ENCODE measurements around the gene PRKAG2.
"Not testable (repeated sequence)": the region's sequence is repeated elsewhere in the genome, so short reads cannot be mapped to it uniquely, and the experiment has no call there.

PRKAG2 gene

DNA sequence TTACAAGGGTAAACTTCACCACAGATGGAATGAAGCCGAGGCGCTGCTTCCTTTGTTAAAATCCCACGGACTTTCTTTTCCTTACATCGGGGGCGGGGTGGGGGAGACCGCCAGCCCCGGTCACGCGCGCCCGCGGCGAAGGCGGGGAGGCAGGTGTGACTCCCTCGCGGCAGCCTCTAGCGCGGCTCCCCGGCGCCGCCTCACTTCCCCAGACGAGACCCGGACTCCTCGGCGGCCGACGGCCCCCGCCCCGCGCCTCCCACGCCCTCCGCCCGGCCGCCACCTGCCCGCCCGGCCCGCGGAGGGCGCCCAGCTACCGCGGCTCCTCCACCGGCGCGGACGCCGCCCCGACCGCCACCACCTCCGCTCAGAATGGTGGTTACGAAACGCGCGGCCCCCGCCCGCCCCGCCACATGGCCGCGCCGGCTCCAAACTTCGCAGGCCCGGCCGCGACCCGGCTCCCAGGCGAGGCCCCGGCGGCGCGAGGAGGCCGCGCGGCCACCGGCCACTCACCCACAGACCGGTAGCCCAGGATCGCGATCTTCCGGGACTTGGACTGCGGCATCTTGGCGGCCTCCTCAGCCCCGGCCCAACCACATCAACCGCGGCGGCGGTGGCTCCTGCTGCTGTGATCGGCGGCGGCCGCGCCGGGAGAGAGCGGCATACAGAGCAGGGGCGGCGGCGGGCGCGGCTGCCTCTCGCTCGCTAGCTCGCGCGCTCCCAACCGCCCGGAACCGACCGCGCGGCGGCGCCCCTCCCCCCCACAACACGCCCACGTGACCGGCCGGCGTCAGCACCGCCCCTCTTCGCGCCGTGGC lies 357.8 kb downstream of the PRKAG2 start:
- Histone ChIP-seq H3K4me3 (ENCODE audit: low read length) (peak overlapping the region; percentile 89), H3K9ac (ENCODE audit: low read depth, low read length) (peak overlapping the region; percentile 93)
- not testable (repeated sequence) for H3K9me3 ChIP-seq (ENCODE audit: insufficient read depth, low read depth, low read length); H3K36me3 ChIP-seq (ENCODE audit: insufficient read depth, low read depth, low read length); H3K4me1 ChIP-seq (ENCODE audit: insufficient read depth, low read length); H3K27me3 ChIP-seq (ENCODE audit: insufficient read depth, low read length); H3K27ac ChIP-seq (ENCODE audit: low read length)

DNA sequence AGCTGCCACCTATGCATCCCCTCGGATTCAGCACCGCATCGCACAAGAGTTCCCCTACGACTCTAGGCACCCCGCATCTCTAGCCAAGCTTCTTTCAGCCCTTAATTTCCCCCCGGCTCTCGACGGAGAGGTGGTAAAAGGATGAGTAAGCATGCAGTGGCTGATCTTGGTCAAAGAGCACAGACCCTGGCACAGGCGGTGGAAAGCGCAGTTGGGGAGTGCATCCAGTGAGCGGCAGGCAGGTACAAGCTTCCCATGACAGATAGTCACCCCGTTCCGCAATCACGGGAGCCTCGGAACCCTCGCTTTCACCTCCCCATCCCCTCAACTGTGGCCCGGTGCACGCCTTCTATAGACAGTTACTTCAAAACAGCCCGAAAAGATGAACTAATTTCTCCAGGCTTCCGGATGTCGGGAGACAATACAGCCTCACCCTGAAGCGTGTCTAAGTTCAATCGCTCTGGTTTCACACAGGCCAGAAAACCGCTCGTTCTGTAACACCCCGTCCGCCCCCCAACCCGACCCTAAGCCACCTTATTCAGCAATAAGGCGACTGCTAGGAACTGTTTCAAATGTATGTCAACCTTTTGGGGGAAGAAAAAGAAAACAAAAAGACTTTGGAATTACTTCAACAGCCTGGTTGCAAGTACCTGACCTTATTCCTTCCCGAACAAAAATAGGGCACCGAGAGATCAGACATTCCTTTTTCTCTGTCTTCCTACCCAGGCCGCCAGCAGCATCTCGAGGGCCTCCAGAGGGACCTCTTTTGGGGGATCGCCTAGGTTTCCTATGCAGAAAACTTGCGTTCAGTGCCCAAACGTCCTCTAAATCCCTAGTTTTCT lies 358.6 kb downstream of the PRKAG2 start:
- Histone ChIP-seq H3K36me3 (ENCODE audit: insufficient read depth, low read depth, low read length) (no peaks in the 10 kb centered on the region), H3K9me3 (ENCODE audit: insufficient read depth, low read depth, low read length) (no peaks in the 10 kb centered on the region), H3K4me3 (ENCODE audit: low read length) (peak overlapping the region; percentile 89), H3K9ac (ENCODE audit: low read depth, low read length) (peak overlapping the region; percentile 93), H3K27ac (ENCODE audit: low read length) (no peak overlapping the region), H3K27me3 (ENCODE audit: insufficient read depth, low read length) (0 out of 2 replicates have a peak, but pooled peaks cover 4% of the 10 kb centered on the region), H3K4me1 (ENCODE audit: insufficient read depth, low read length) (peaks cover 10% of the 10 kb centered on the region)

DNA sequence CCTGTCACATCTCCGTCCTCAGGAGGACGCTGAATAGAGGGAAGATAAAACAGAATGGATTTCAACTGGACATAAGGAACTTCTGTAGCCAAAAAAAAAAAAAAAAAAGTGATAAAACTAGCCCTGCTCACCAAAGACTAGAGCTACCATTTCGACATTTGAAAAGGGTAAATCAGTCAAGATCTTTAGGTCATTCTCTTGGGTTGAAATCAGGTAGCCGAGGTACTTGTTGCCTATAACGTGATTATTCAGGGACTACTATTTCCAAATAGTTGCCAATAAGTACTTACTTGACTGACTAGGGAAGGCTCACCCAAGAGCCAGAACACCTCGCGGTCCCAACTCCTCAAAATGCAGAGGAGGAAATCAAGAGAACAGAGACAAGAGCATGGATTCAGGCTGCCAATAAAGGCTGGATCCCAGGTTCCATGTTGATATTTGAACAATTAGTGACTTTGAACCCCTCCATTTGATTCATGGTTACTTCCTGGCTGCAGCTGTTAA lies 359.3 kb downstream of the PRKAG2 start:
- Histone ChIP-seq H3K27me3 (ENCODE audit: insufficient read depth, low read length) (0 out of 2 replicates have a peak, but pooled peaks cover 4% of the 10 kb centered on the region), H3K27ac (ENCODE audit: low read length) (no peak overlapping the region), H3K4me1 (ENCODE audit: insufficient read depth, low read length) (peaks cover 13% of the 10 kb centered on the region)

GRCh38 chr7:151515276-151515565 lies 361.7 kb downstream of the PRKAG2 start:
- no peak overlapping the region for H3K9ac ChIP-seq (ENCODE audit: low read depth, low read length)
- peaks cover 16% of the 10 kb centered on the region; the same call in 1 of the 2 replicates for H3K4me1 ChIP-seq (ENCODE audit: insufficient read depth, low read length)
- H3K9me3 ChIP-seq (ENCODE audit: insufficient read depth, low read depth, low read length), result no peaks in the 10 kb centered on the region
- no peak overlapping the region for H3K27ac ChIP-seq (ENCODE audit: low read length)
- no peaks in the 10 kb centered on the region for H3K27me3 ChIP-seq (ENCODE audit: insufficient read depth, low read length)
- H3K36me3 ChIP-seq (ENCODE audit: insufficient read depth, low read depth, low read length), result no peaks in the 10 kb centered on the region
- no peak overlapping the region for H3K4me3 ChIP-seq (ENCODE audit: low read length)

More for the DNA sequence above, 359.3 kb downstream of the PRKAG2 start:
- peak overlapping the region; percentile 93; the same call in 1 of the 2 replicates for H3K9ac ChIP-seq (ENCODE audit: low read depth, low read length)
- H3K36me3 ChIP-seq (ENCODE audit: insufficient read depth, low read depth, low read length), result no peaks in the 10 kb centered on the region
- H3K4me3 ChIP-seq (ENCODE audit: low read length), result peak overlapping the region; percentile 89
- H3K9me3 ChIP-seq (ENCODE audit: insufficient read depth, low read depth, low read length), result no peaks in the 10 kb centered on the region

DNA sequence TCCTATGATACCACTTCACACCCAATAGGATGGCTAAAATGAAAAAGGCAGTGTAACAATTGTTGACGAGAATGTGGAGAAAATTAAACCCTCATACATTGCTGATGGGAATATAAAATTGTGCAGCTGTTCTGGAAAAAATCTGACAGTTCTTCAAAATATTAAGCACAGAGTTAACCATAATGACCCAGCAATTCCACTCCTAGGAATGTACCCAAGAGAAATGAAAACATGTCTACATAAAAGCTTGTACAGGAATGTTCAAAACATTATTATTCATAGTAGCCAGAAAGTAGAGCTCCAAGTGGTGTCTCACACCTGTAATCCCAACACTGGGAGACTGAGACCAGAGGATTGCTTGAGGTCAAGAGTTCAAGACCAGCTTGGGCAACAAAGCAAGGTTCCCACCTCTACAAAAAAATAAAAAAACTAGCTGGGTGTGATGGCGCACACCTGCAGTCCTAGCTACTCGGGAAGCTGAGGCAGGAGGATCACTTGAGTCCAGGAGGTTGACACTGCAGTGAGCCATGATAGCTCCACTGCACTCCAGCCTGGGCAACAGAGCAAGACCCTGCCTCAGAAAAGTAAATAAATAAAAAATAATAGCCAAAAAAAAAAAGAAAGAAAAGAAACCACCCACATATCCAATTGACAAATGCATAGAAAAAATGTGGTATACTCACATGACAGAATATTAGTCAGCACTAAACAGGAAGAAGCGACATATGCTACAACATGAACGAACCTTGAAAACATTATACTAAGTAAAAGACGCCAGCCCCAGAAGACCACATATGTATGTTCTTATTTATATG lies 362.2 kb downstream of the PRKAG2 start:
- no peak overlapping the region for H3K4me3 ChIP-seq (ENCODE audit: low read length)
- H3K9ac ChIP-seq (ENCODE audit: low read depth, low read length), result no peak overlapping the region
- no peak overlapping the region for H3K27ac ChIP-seq (ENCODE audit: low read length)
- H3K9me3 ChIP-seq (ENCODE audit: insufficient read depth, low read depth, low read length), result no peaks in the 10 kb centered on the region
- no peaks in the 10 kb centered on the region for H3K27me3 ChIP-seq (ENCODE audit: insufficient read depth, low read length)
- H3K4me1 ChIP-seq (ENCODE audit: insufficient read depth, low read length), result peaks cover 20% of the 10 kb centered on the region; the same call in 1 of the 2 replicates
- no peaks in the 10 kb centered on the region for H3K36me3 ChIP-seq (ENCODE audit: insufficient read depth, low read depth, low read length)

DNA sequence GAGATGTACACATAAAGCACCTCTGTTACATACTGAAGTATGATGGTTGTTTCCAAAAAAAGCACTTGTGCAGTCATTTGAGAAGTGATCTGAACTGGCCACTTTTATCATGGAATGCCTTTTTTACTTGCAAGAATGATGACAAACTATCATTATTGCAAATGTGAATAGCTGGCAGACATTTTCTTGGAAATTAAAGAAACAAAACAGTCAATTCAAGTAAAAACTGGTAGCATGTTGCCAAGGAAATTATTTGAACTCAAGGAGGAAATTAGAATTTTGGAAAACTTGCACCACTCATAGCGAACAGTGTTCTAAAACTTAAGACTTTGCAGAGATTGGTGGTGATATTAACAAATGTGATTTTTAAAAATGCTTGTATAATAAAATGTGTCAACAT lies 363.8 kb downstream of the PRKAG2 start:
- Histone ChIP-seq H3K9me3 (ENCODE audit: insufficient read depth, low read depth, low read length) (no peaks in the 10 kb centered on the region), H3K9ac (ENCODE audit: low read depth, low read length) (no peak overlapping the region), H3K27me3 (ENCODE audit: insufficient read depth, low read length) (no peaks in the 10 kb centered on the region), H3K36me3 (ENCODE audit: insufficient read depth, low read depth, low read length) (no peaks in the 10 kb centered on the region), H3K27ac (ENCODE audit: low read length) (no peak overlapping the region), H3K4me3 (ENCODE audit: low read length) (no peak overlapping the region), H3K4me1 (ENCODE audit: insufficient read depth, low read length) (peaks cover 29% of the 10 kb centered on the region)

DNA sequence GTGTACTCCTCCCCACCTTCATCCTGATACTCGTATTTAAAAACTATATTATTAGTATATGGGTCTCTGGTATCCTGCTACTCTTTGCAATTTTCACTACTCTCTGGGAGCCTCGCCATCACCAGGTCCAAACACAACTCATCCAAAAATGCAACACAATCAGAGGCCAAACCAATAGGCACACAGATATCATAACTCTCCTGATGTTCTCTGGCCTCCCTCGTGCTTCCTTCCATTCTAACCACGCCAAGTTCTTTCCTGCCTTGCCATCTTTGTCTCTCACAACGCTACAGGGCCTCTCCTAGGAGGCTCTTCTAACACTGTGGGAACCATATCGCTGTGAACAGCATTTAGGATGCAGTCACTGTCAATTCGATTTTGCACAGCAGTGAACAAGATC lies 364.6 kb downstream of the PRKAG2 start:
- Histone ChIP-seq H3K27ac (ENCODE audit: low read length) (no peak overlapping the region), H3K27me3 (ENCODE audit: insufficient read depth, low read length) (no peaks in the 10 kb centered on the region), H3K9ac (ENCODE audit: low read depth, low read length) (no peak overlapping the region), H3K4me1 (ENCODE audit: insufficient read depth, low read length) (peaks cover 33% of the 10 kb centered on the region), H3K4me3 (ENCODE audit: low read length) (no peak overlapping the region), H3K36me3 (ENCODE audit: insufficient read depth, low read depth, low read length) (no peaks in the 10 kb centered on the region), H3K9me3 (ENCODE audit: insufficient read depth, low read depth, low read length) (no peaks in the 10 kb centered on the region)

DNA sequence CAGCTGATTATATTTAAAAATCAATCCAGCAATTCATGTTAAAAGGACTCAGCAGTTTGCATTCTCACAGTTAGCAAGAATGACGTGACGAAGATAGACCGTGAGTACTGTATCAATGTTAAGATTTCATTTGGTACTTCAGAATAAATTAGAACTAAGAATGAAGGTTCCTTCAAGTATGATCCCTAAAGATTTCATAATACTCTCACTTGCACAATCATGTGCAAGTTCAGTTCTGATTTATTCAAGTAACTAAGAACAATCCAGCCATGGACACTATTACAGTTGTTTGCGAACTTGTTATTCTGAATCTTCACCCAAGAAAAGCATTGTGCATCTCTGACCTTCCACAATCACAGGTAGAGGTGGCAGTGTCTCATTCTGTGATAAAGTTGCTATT lies 365.0 kb downstream of the PRKAG2 start:
- Histone ChIP-seq H3K9ac (ENCODE audit: low read depth, low read length) (no peak overlapping the region), H3K36me3 (ENCODE audit: insufficient read depth, low read depth, low read length) (no peaks in the 10 kb centered on the region), H3K4me3 (ENCODE audit: low read length) (no peak overlapping the region), H3K4me1 (ENCODE audit: insufficient read depth, low read length) (peaks cover 37% of the 10 kb centered on the region), H3K27ac (ENCODE audit: low read length) (no peak overlapping the region), H3K27me3 (ENCODE audit: insufficient read depth, low read length) (no peaks in the 10 kb centered on the region), H3K9me3 (ENCODE audit: insufficient read depth, low read depth, low read length) (no peaks in the 10 kb centered on the region)

DNA sequence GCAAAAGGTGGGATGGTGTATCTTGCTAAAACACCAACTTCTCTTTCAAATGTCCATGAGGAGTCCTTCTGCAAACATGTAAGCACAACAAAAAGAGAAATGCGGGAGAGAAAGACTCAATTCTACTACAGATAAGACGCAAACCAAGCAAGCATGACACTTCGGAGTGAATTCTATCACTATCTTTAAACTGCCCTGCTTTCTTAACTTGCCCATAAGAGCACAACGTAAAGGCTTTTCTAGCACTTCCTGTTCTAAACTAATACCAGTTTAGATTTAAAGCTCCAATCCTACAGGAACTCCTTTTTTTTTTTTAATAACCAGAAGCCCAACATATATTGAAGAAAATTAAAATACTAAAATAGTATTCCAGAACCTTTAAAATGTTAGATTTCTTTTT lies 365.6 kb downstream of the PRKAG2 start:
- Histone ChIP-seq H3K27me3 (ENCODE audit: insufficient read depth, low read length) (no peaks in the 10 kb centered on the region), H3K9me3 (ENCODE audit: insufficient read depth, low read depth, low read length) (no peaks in the 10 kb centered on the region), H3K27ac (ENCODE audit: low read length) (no peak overlapping the region), H3K9ac (ENCODE audit: low read depth, low read length) (no peak overlapping the region), H3K4me1 (ENCODE audit: insufficient read depth, low read length) (peaks cover 39% of the 10 kb centered on the region), H3K4me3 (ENCODE audit: low read length) (no peak overlapping the region), H3K36me3 (ENCODE audit: insufficient read depth, low read depth, low read length) (no peaks in the 10 kb centered on the region)

GRCh38 chr7:151509670-151510333 lies 367.1 kb downstream of the PRKAG2 start:
- H3K27me3 ChIP-seq (ENCODE audit: insufficient read depth, low read length), result no peaks in the 10 kb centered on the region
- no peaks in the 10 kb centered on the region for H3K9me3 ChIP-seq (ENCODE audit: insufficient read depth, low read depth, low read length)
- no peaks in the 10 kb centered on the region for H3K36me3 ChIP-seq (ENCODE audit: insufficient read depth, low read depth, low read length)
- H3K4me3 ChIP-seq (ENCODE audit: low read length), result no peak overlapping the region
- peaks cover 42% of the 10 kb centered on the region for H3K4me1 ChIP-seq (ENCODE audit: insufficient read depth, low read length)
- H3K27ac ChIP-seq (ENCODE audit: low read length), result no peak overlapping the region
- H3K9ac ChIP-seq (ENCODE audit: low read depth, low read length), result no peak overlapping the region

DNA sequence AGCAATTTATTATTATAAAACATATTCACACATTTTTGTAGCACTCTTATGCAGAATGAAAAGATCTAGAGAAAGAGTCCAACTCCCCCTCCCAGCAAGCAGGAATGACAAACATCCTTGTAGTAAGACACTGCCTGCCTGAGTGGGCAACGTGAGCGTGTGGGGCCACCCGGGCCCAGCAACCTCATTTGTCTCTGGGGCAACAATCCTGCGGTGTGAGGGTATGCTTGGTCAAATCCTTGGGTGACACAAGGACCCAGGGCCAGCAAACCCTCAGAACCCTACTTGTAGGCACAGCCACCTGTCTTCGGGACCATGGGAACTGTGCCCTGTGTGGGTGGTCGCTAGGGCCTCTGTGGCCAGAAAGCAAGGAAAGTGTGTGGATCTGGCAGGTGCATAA lies 367.9 kb downstream of the PRKAG2 start:
- H3K27ac ChIP-seq (ENCODE audit: low read length), result no peak overlapping the region
- H3K4me3 ChIP-seq (ENCODE audit: low read length), result no peak overlapping the region
- H3K36me3 ChIP-seq (ENCODE audit: insufficient read depth, low read depth, low read length), result no peaks in the 10 kb centered on the region
- peaks cover 50% of the 10 kb centered on the region for H3K4me1 ChIP-seq (ENCODE audit: insufficient read depth, low read length)
- no peaks in the 10 kb centered on the region for H3K9me3 ChIP-seq (ENCODE audit: insufficient read depth, low read depth, low read length)
- H3K27me3 ChIP-seq (ENCODE audit: insufficient read depth, low read length), result no peaks in the 10 kb centered on the region
- no peak overlapping the region for H3K9ac ChIP-seq (ENCODE audit: low read depth, low read length)
